ENCODE data around the gene CMKLR1.

CMKLR1 gene

GRCh38 chr12:108379823-108380222 is 40.7 kb upstream of the CMKLR1 start:
- no peak overlapping the region for H3K4me2 ChIP-seq (ENCODE audit: insufficient read depth, low read length)
- H3K36me3 ChIP-seq (ENCODE audit: insufficient read depth, low read length) = no peaks in the 10 kb centered on the region
- H3K79me2 ChIP-seq (ENCODE audit: insufficient read depth, low read length) = no peaks in the 10 kb centered on the region
- H4K20me1 ChIP-seq (ENCODE audit: insufficient read depth, low read length) = no peaks in the 10 kb centered on the region
- ATAC-seq (ENCODE audit: insufficient read depth, low read depth) (no peak), DNase-seq (no peak)
- no peak overlapping the region for H3K9ac ChIP-seq (ENCODE audit: low read depth, low read length)
- H2AFZ ChIP-seq (ENCODE audit: low read depth, low read length) = no peak overlapping the region
- no peaks in the 10 kb centered on the region for H3K9me3 ChIP-seq (ENCODE audit: insufficient read depth, low read length, severe bottlenecking)
- H3K4me1 ChIP-seq (ENCODE audit: insufficient read depth, low read length) = no peaks in the 10 kb centered on the region
- no peak overlapping the region for H3K4me3 ChIP-seq (ENCODE audit: low read depth in 1 of 2, low read length in 2 of 2)
- TF ChIP-seq, protein P1, sequence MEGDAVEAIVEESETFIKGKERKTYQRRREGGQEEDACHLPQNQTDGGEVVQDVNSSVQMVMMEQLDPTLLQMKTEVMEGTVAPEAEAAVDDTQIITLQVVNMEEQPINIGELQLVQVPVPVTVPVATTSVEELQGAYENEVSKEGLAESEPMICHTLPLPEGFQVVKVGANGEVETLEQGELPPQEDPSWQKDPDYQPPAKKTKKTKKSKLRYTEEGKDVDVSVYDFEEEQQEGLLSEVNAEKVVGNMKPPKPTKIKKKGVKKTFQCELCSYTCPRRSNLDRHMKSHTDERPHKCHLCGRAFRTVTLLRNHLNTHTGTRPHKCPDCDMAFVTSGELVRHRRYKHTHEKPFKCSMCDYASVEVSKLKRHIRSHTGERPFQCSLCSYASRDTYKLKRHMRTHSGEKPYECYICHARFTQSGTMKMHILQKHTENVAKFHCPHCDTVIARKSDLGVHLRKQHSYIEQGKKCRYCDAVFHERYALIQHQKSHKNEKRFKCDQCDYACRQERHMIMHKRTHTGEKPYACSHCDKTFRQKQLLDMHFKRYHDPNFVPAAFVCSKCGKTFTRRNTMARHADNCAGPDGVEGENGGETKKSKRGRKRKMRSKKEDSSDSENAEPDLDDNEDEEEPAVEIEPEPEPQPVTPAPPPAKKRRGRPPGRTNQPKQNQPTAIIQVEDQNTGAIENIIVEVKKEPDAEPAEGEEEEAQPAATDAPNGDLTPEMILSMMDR (IDR thresholded peaks at IDR 0.05; ENCODE audit: borderline replicate concordance, extremely low read depth, low read length, poor library complexity, severe bottlenecking) = no peak
- TF ChIP-seq EZH2 (IDR thresholded peaks at IDR 0.05; ENCODE audit: borderline replicate concordance, low read depth, low read length, severe bottlenecking) = no peak
- no peaks in the 10 kb centered on the region for H3K27me3 ChIP-seq (ENCODE audit: insufficient read depth, low read length, poor library complexity)
- H3K27ac ChIP-seq (ENCODE audit: low read length) = no peak overlapping the region

DNA sequence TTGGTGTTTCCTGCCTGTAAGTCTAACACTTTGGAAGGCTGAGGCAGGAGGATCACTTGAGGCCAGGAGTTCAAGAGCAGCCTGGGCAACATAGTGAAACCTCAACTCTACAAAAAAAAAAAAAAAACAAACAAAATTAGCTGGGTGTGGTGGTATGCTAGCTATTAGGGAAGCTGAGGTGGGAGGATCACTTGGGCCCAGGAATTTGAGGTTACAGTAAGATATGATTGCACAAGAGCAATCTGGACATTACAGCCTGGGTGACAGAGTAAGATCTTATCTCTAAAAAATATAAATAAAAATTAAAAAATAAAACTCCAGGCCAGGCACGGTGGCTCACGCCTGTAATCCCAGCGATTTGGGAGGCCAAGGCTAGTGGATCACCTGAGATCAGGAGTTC is 39.8 kb upstream of the CMKLR1 start:
- H3K9me3 ChIP-seq (ENCODE audit: insufficient read depth, low read length, severe bottlenecking) = peaks cover 1% of the 10 kb centered on the region
- no peaks in the 10 kb centered on the region for H3K27me3 ChIP-seq (ENCODE audit: insufficient read depth, low read length, poor library complexity)

DNA sequence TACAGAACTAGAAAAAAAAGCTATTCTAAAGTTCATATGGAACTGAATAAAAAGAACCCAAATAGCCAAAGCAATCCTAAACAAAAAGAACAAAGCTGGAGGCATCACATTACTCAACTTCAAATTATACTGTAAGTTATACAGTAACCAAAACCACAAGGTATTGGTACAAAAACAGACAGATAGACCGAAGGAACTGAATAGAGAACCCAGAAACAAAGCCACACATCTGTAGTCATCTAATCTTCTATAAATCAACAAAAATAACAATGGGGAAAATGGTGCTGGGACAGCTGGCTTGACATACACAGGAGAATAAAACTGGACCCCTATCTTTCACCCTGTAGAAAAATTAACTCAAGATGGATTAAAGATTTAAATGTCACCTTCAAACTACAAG is 38.1 kb upstream of the CMKLR1 start:
- Histone ChIP-seq H3K79me2 (ENCODE audit: insufficient read depth, low read length) (no peaks in the 10 kb centered on the region), H3K9ac (ENCODE audit: low read depth, low read length) (no peak overlapping the region), H3K36me3 (ENCODE audit: insufficient read depth, low read length) (no peaks in the 10 kb centered on the region), H2AFZ (ENCODE audit: low read depth, low read length) (no peak overlapping the region), H3K4me1 (ENCODE audit: insufficient read depth, low read length) (no peaks in the 10 kb centered on the region), H3K27ac (ENCODE audit: low read length) (no peak overlapping the region), H3K9me3 (ENCODE audit: insufficient read depth, low read length, severe bottlenecking) (peaks cover 7% of the 10 kb centered on the region), H4K20me1 (ENCODE audit: insufficient read depth, low read length) (no peaks in the 10 kb centered on the region), H3K4me2 (ENCODE audit: insufficient read depth, low read length) (no peak overlapping the region), H3K27me3 (ENCODE audit: insufficient read depth, low read length, poor library complexity) (no peaks in the 10 kb centered on the region), H3K4me3 (ENCODE audit: low read depth in 1 of 2, low read length in 2 of 2) (no peak overlapping the region)
- DNase-seq (no peak), ATAC-seq (ENCODE audit: insufficient read depth, low read depth) (no peak)
- TF ChIP-seq, protein P1 (IDR thresholded peaks at IDR 0.05; ENCODE audit: borderline replicate concordance, extremely low read depth, low read length, poor library complexity, severe bottlenecking) = no peak
- no peak for TF ChIP-seq EZH2 (IDR thresholded peaks at IDR 0.05; ENCODE audit: borderline replicate concordance, low read depth, low read length, severe bottlenecking)

More for the DNA sequence above, 39.8 kb upstream of the CMKLR1 start:
- H2AFZ ChIP-seq (ENCODE audit: low read depth, low read length) = no peak overlapping the region
- H3K9ac ChIP-seq (ENCODE audit: low read depth, low read length) = no peak overlapping the region
- H3K4me3 ChIP-seq (ENCODE audit: low read depth in 1 of 2, low read length in 2 of 2) = no peak overlapping the region
- no peak overlapping the region for H3K27ac ChIP-seq (ENCODE audit: low read length)
- no peaks in the 10 kb centered on the region for H4K20me1 ChIP-seq (ENCODE audit: insufficient read depth, low read length)
- no peak for TF ChIP-seq EZH2 (IDR thresholded peaks at IDR 0.05; ENCODE audit: borderline replicate concordance, low read depth, low read length, severe bottlenecking)
- TF ChIP-seq, protein P1 (IDR thresholded peaks at IDR 0.05; ENCODE audit: borderline replicate concordance, extremely low read depth, low read length, poor library complexity, severe bottlenecking) = no peak
- DNase-seq = no peak
- no peaks in the 10 kb centered on the region for H3K36me3 ChIP-seq (ENCODE audit: insufficient read depth, low read length)
- H3K4me2 ChIP-seq (ENCODE audit: insufficient read depth, low read length) = no peak overlapping the region
- ATAC-seq (ENCODE audit: insufficient read depth, low read depth) = no peak
- H3K79me2 ChIP-seq (ENCODE audit: insufficient read depth, low read length) = no peaks in the 10 kb centered on the region
- no peaks in the 10 kb centered on the region for H3K4me1 ChIP-seq (ENCODE audit: insufficient read depth, low read length)

Measured in DND-41 (cell line).